Type B pancreatic cell (in vitro differentiated cells): ENCODE measurements around the gene CST7. TPM values are rescaled to one million over a fixed set of nuclear protein-coding genes. Genes with fewer than 3 reads are reported as not detected.

Experiments
- DNase-seq: peaks from one replicate; pipeline ENCODE4 v3.0.0; 2021; ENCODE audit warnings: mixed read lengths; ENCODE audit not compliant: unreplicated experiment; ENCODE audit errors: extremely low spot score
- H3K27ac Mint-ChIP-seq: 2 replicates; pipeline ENCODE4 v1.8.0; 2021; ENCODE audit warnings: mild to moderate bottlenecking, mixed read lengths
- H3K27me3 Mint-ChIP-seq: 2 replicates; pipeline ENCODE4 v1.8.0; 2021; ENCODE audit warnings: mixed read lengths
- H3K36me3 Mint-ChIP-seq: 2 replicates; pipeline ENCODE4 v1.8.0; 2021; ENCODE audit warnings: mixed read lengths
- H3K4me1 Mint-ChIP-seq: one replicate; pipeline ENCODE4 v1.8.0; 2021; ENCODE audit warnings: mixed read lengths; ENCODE audit not compliant: unreplicated experiment
- H3K4me3 Mint-ChIP-seq: 2 replicates; pipeline ENCODE4 v1.8.0; 2021; ENCODE audit warnings: mild to moderate bottlenecking, mixed read lengths
- H3K9me3 Mint-ChIP-seq: 2 replicates; pipeline ENCODE4 v1.8.0; 2021; ENCODE audit warnings: mixed read lengths
- CTCF ChIP-seq: fragments of 200-600 bp; sonication (generic); conservative IDR thresholded peaks from 2 replicates; pipeline ENCODE4 v1.5.0; 2021; ENCODE audit warnings: antibody characterized with exemption, mild to moderate bottlenecking
- total RNA-seq: library from RNA; stranded (reverse); gene quantifications from 2 replicates; pipeline ENCODE4 v1.2.1, GENCODE V29; 2021; ENCODE audit warnings: low replicate concordance

The CST7 gene
- total RNA-seq, 1 donor from 2014 or later: not detected

- Mint-ChIP-seq H3K4me3 (no peak overlapping the region), H3K9me3 (peaks cover 7% of the 10 kb centered on the region), H3K4me1 (no peaks in the 10 kb centered on the region), H3K36me3 (no peaks in the 10 kb centered on the region), H3K27ac (no peak overlapping the region), H3K27me3 (peaks cover 4% of the 10 kb centered on the region)
- DNase-seq: no peak
- TF ChIP-seq CTCF: no peak
These were observed 1.9 kb downstream of the CST7 start for GRCh38 chr20:24950836-24951525.

- H3K27me3 Mint-ChIP-seq: peaks cover 4% of the 10 kb centered on the region
- H3K27ac Mint-ChIP-seq: no peak overlapping the region
These were observed 2.5 kb downstream of the CST7 start for GRCh38 chr20:24951536-24952083.

GRCh38 chr20:24952376-24953208, 3.5 kb downstream of the CST7 start:
- TF ChIP-seq CTCF: no peak
- peaks cover 4% of the 10 kb centered on the region for H3K27me3 Mint-ChIP-seq
- no peak overlapping the region for H3K27ac Mint-ChIP-seq
- DNase-seq: peak; percentile 58
- no peaks in the 10 kb centered on the region for H3K36me3 Mint-ChIP-seq
- no peaks in the 10 kb centered on the region for H3K9me3 Mint-ChIP-seq
- no peaks in the 10 kb centered on the region for H3K4me1 Mint-ChIP-seq
- no peak overlapping the region for H3K4me3 Mint-ChIP-seq

More at GRCh38 chr20:24951536-24952083, 2.5 kb downstream of the CST7 start:
- Mint-ChIP-seq H3K36me3 (no peaks in the 10 kb centered on the region), H3K4me1 (no peaks in the 10 kb centered on the region), H3K9me3 (peaks cover 7% of the 10 kb centered on the region), H3K4me3 (no peak overlapping the region)
- DNase-seq: no peak
- no peak for TF ChIP-seq CTCF

GRCh38 chr20:24953209-24953575, 4.1 kb downstream of the CST7 start:
- Mint-ChIP-seq H3K36me3 (no peaks in the 10 kb centered on the region), H3K27me3 (no peaks in the 10 kb centered on the region), H3K4me1 (no peaks in the 10 kb centered on the region), H3K9me3 (no peaks in the 10 kb centered on the region), H3K27ac (no peak overlapping the region), H3K4me3 (no peak overlapping the region)
- TF ChIP-seq CTCF: no peak
- no peak for DNase-seq

GRCh38 chr20:24953621-24954133, 4.6 kb downstream of the CST7 start:
- no peak for TF ChIP-seq CTCF

More at GRCh38 chr20:24953621-24954133, 4.6 kb downstream of the CST7 start:
- Mint-ChIP-seq H3K4me1 (no peaks in the 10 kb centered on the region), H3K36me3 (no peaks in the 10 kb centered on the region), H3K27ac (no peak overlapping the region), H3K9me3 (no peaks in the 10 kb centered on the region), H3K4me3 (no peak overlapping the region), H3K27me3 (no peaks in the 10 kb centered on the region)
- peak; percentile 57 for DNase-seq
